ENCODE data around the gene SPDEF.

DNA sequence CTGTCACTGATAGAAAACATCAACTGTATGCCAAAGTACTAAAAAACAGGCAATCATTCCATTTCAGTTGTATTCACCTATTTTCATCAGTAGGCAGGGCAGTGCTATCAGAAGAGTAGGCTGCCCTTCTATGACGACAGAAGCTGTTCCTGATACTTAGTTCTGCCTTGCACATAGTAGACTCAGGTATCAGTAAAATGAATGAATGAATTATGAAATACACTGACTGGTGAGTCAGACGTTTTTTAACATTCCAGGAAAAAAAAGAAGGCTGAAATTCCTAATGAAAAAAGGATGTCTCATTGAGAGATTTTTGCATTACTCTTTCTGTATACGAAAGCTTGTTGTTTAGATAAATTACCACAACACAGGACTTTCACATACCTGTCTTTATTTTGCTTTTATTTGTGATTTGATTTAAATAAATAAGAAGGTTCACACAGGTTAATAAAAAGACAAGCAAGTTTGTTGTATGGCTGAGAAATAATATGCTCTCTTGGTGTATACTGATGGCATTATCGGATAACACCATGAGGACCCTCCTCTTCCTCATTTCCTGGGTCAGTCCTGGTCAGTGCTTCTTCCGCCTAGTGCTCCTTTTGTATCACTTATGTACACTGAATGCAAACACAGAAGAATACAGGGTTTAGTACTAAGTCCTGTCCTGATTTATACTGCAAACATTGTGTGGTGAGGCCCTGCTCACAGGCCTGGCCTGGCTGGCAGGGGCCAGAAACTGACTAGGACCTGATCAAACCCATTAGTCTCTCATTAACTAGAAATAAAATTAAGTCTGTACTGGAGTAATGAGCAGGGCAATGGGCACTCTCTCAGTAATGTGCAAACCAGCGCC, 39.4 kb upstream of the SPDEF start:
- TF ChIP-seq CTCF (IDR thresholded peaks at IDR 0.05 in 4 of 5, conservative IDR thresholded peaks at IDR 0.05 in 1 of 5) (no peak), POLR2A (IDR thresholded peaks at IDR 0.05) (no peak)

Data from gastrocnemius medialis (tissue), 4 donors.